Measurements from ENCODE around the gene PHACTR4. TPM values are rescaled to one million over a fixed set of nuclear protein-coding genes. Genes with fewer than 3 reads are reported as not detected.
"Not testable (repeated sequence)": the region's sequence is repeated elsewhere in the genome, so short reads cannot be mapped to it uniquely, and the experiment has no call there.

Gene PHACTR4
- total and polyA plus RNA-seq, 2 of the 13 experiments (the other 11 are each of a cell fraction or from before 2014, with no cell fraction given), result 13.9 to 17.1 TPM

DNA sequence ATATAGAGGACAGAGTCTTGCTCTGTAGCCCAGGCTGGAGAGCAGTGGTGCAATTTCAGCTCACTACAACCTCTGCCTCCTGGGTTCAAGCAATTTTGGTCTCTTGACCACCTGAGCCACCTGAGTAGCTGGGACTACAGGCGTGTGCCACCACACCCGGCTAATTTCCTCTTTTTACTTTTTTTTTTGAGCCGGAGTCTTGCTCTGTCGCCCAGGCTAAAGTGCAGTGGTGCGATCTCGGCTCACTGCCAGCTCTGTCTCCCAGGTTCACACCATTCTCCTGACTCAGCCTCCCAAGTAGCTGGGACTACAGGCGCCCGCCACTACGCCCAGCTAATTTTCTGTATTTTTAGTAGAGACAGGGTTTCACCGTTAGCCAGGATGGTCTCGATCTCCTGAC, 42.1 kb upstream of the PHACTR4 start:
- H2AFZ ChIP-seq (ENCODE audit: low read length); FAIRE-seq; CTCF ChIA-PET (ENCODE audit: low intra/inter-chr PET ratio, low total read pairs); H3K4me3 ChIP-seq (replicated peaks in 1 of 3; ENCODE audit: insufficient read depth in 1 of 3, low read depth in 2 of 3, low read length in 3 of 3); H3K79me2 ChIP-seq (ENCODE audit: insufficient read depth, low read length); DNase-seq (ENCODE audit: low spot score); H3K9me3 ChIP-seq (ENCODE audit: low read length); H3K9ac ChIP-seq (ENCODE audit: insufficient read depth, low read depth, low read length); H3K27me3 ChIP-seq (ENCODE audit: control insufficient read depth in 1 of 2, insufficient read depth in 2 of 2, low read length in 2 of 2); BruUV-seq (replicated peaks); H4K20me1 ChIP-seq (ENCODE audit: insufficient read depth, low read length); in situ Hi-C loops (cut with HindIII; ENCODE audit: extremely low pct_ligation_motif_present, low pct_unique_long_range_greater_than_20kb); ATAC-seq: not testable (repeated sequence)
- H3K27ac ChIP-seq (ENCODE audit: extremely low read length, insufficient read depth, low read length), result peak overlapping the region; percentile 11
- intact Hi-C loops (cut with micrococcal nuclease; ENCODE audit: unreplicated experiment), result loop anchor here (10.0 kb wide), 1 partner anchor 63 kb away; no protein-coding TSS in a partner anchor
- POLR2A ChIA-PET, result interaction anchor here (0.6 to 3.9 kb wide), 4 partner anchors 13 to 79 kb away, joined by 5 to 38 read pairs (median 17); no protein-coding TSS in a partner anchor
- peaks cover 2 to 13% of the 10 kb centered on the region in 2 experiments; a peak in 3 of 5 replicates for H3K36me3 ChIP-seq (replicated peaks in 1 of 2; ENCODE audit: control insufficient read depth in 1 of 2, insufficient read depth in 2 of 2, low read length in 2 of 2)
- TF ChIP-seq ZNF441 (CRISPR knock-in tag; IDR thresholded peaks at IDR 0.05; ENCODE audit: borderline replicate concordance), result peak; percentile 96
- peak; percentile 78 for TF ChIP-seq ZNF121 (CRISPR knock-in tag; IDR thresholded peaks at IDR 0.05)
- H3K4me1 ChIP-seq (ENCODE audit: insufficient read depth, low read length), result peaks cover 51% of the 10 kb centered on the region
- WGBS (ENCODE audit: low lambda C conversion rate), result 33% methylated on average over 11 of the region's 11 CpGs
- H3K4me2 ChIP-seq (ENCODE audit: low read depth, low read length), result peak overlapping the region; percentile 43; the same call in 1 of the 2 replicates

DNA sequence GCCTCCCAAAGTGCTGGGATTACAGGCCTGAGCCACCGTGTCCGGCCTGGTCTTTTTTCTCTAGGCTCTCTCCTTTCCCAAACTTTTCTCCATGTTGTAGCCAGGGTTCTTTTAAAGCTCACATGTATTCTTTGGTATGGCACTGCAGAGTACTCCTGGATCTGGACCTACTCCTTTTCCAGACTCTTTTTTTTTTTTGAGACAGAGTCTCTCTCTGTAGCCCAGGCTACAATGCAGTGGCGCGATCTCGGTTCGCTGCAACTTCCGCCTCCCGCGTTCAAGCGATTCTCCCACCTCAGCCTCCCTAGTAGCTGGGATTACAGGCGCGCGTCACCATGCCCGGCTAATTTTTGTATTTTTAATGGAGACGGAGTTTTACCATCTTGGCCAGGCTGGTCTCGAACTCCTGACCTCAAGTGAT, 41.3 kb upstream of the PHACTR4 start:
- POLR2A ChIA-PET, result interaction anchor here (0.6 to 3.9 kb wide), 32 partner anchors 10 to 555 kb away, joined by 3 to 38 read pairs (median 6); partner anchors contain the start of genes ATP5IF1, EYA3, PHACTR4 and PPP1R8
- Histone ChIP-seq H3K9ac (ENCODE audit: insufficient read depth, low read depth, low read length) (peak overlapping the region; percentile 89), H3K4me3 (replicated peaks in 1 of 3; ENCODE audit: insufficient read depth in 1 of 3, low read depth in 2 of 3, low read length in 3 of 3) (peak overlapping the region; percentile 61 to 90 (median 80)), H3K27ac (ENCODE audit: extremely low read length, insufficient read depth, low read length) (peak overlapping the region; percentile 90), H2AFZ (ENCODE audit: low read length) (no peak overlapping the region), H3K27me3 (ENCODE audit: control insufficient read depth in 1 of 2, insufficient read depth in 2 of 2, low read length in 2 of 2) (no peaks in the 10 kb centered on the region), H3K79me2 (ENCODE audit: insufficient read depth, low read length) (peaks cover 6% of the 10 kb centered on the region), H3K4me2 (ENCODE audit: low read depth, low read length) (peak overlapping the region; percentile 86), H3K4me1 (ENCODE audit: insufficient read depth, low read length) (peaks cover 44% of the 10 kb centered on the region), H3K36me3 (replicated peaks in 1 of 2; ENCODE audit: control insufficient read depth in 1 of 2, insufficient read depth in 2 of 2, low read length in 2 of 2) (peaks cover 2 to 21% of the 10 kb centered on the region in 2 experiments; a peak in 3 of 5 replicates), H4K20me1 (ENCODE audit: insufficient read depth, low read length) (no peaks in the 10 kb centered on the region), H3K9me3 (ENCODE audit: low read length) (no peaks in the 10 kb centered on the region)
- FAIRE-seq, result no peak
- DNase-seq (ENCODE audit: low spot score), result no peak
- intact Hi-C loops (cut with micrococcal nuclease; ENCODE audit: unreplicated experiment) (loop anchor here (10.0 kb wide), 1 partner anchor 63 kb away; no protein-coding TSS in a partner anchor), in situ Hi-C loops (cut with HindIII; ENCODE audit: extremely low pct_ligation_motif_present, low pct_unique_long_range_greater_than_20kb) (no loop called here)
- BruUV-seq (replicated peaks), result TSS peak; percentile 92
- CTCF ChIA-PET (ENCODE audit: low intra/inter-chr PET ratio, low total read pairs), result no interaction called here
- WGBS (ENCODE audit: low lambda C conversion rate), result 68% methylated on average over 16 of the region's 16 CpGs
- ATAC-seq, result no peak
- TF ChIP-seq ZNF547 (CRISPR knock-in tag; IDR thresholded peaks at IDR 0.05), result peak; percentile 11; the same call in 1 of the 2 replicates
- TF ChIP-seq ZBTB38 (CRISPR knock-in tag; IDR thresholded peaks at IDR 0.05), result peak; percentile 94
- peak; percentile 23; the same call in 1 of the 2 replicates for TF ChIP-seq ZBTB4 (CRISPR knock-in tag; IDR thresholded peaks at IDR 0.05; ENCODE audit: borderline replicate concordance)
- TF ChIP-seq ZNF766 (CRISPR knock-in tag; IDR thresholded peaks at IDR 0.05; ENCODE audit: borderline replicate concordance), result 0 out of 2 replicates have a peak, but pooled peaks have one; percentile 11
- no peak for TF ChIP-seq TP53 (CRISPR knock-in tag; conservative IDR thresholded peaks at IDR 0.05)
- no peak for TF ChIP-seq SSRP1 (CRISPR knock-in tag; IDR thresholded peaks at IDR 0.05)
- peak; percentile 54; the same call in 1 of the 2 replicates for TF ChIP-seq ZNF543 (CRISPR knock-in tag; IDR thresholded peaks at IDR 0.05)
- 0 out of 2 replicates have a peak, but pooled peaks have one; percentile 16 for TF ChIP-seq KDM5B (CRISPR knock-in tag; IDR thresholded peaks at IDR 0.05; ENCODE audit: borderline replicate concordance)
- TF ChIP-seq HHEX (CRISPR knock-in tag; IDR thresholded peaks at IDR 0.05), result no peak
- peak; percentile 80; the same call in 1 of the 2 replicates for TF ChIP-seq ZNF761 (CRISPR knock-in tag; conservative IDR thresholded peaks at IDR 0.05)
- TF ChIP-seq ZSCAN9 (CRISPR knock-in tag; IDR thresholded peaks at IDR 0.05; ENCODE audit: borderline replicate concordance), result no peak
- no peak for TF ChIP-seq ZBTB25 (CRISPR knock-in tag; IDR thresholded peaks at IDR 0.05)
- 0 out of 2 replicates have a peak, but pooled peaks have one; percentile 11 for TF ChIP-seq ZNF383 (CRISPR knock-in tag; IDR thresholded peaks at IDR 0.05; ENCODE audit: borderline replicate concordance)
